Measurements from ENCODE around the gene PDX1. TPM values are rescaled to one million over a fixed set of nuclear protein-coding genes. Genes with fewer than 3 reads are reported as not detected.

PDX1 gene
- total RNA-seq, 1 experiment from 2014 or later: not detected

GRCh38 chr13:27952876-27953675 lies 33.3 kb downstream of the PDX1 start:
- Histone ChIP-seq H3F3A (ENCODE audit: insufficient read depth, low read depth) (peaks cover 19% of the 10 kb centered on the region; the same call in 1 of the 2 replicates), H4K20me1 (ENCODE audit: insufficient read depth) (no peaks in the 10 kb centered on the region; the same call in 1 of the 2 replicates), H3K9me3 (ENCODE audit: insufficient read depth, low read depth) (no peaks in the 10 kb centered on the region), H3K4me3 (no peak overlapping the region), H3K79me2 (ENCODE audit: low read depth) (no peaks in the 10 kb centered on the region), H3K4me1 (replicated peaks; ENCODE audit: insufficient read depth) (peaks cover 33% of the 10 kb centered on the region), H3K27me3 (ENCODE audit: insufficient read depth, low read depth) (no peaks in the 10 kb centered on the region), H3K9me2 (ENCODE audit: insufficient read depth) (no peaks in the 10 kb centered on the region), H2AFZ (peak overlapping the region; percentile 70), H3K36me3 (ENCODE audit: low read depth) (no peaks in the 10 kb centered on the region), H3K27ac (peak overlapping the region; percentile 66), H3K4me2 (peak overlapping the region; percentile 60)
- no peak for DNase-seq
- ChIA-PET POLR2A (ENCODE audit: unreplicated experiment) (no interaction called here), CTCF (no interaction called here)
- intact Hi-C loops (cut with micrococcal nuclease; ENCODE audit: unreplicated experiment): no loop called here
- no peak for TF ChIP-seq CTCF (conservative IDR thresholded peaks at IDR 0.05)
- TF ChIP-seq EZH2 (IDR thresholded peaks at IDR 0.05; ENCODE audit: low read depth): no peak
- no TSS peak for BruUV-seq (replicated peaks)

- ChIA-PET CTCF (no interaction called here), POLR2A (ENCODE audit: unreplicated experiment) (no interaction called here)
- H3K27me3 ChIP-seq (ENCODE audit: insufficient read depth, low read depth): no peaks in the 10 kb centered on the region
- peaks cover 19% of the 10 kb centered on the region; the same call in 1 of the 2 replicates for H3F3A ChIP-seq (ENCODE audit: insufficient read depth, low read depth)
- DNase-seq: peak in 1 of 2 experiments; percentile 6
- H3K9me2 ChIP-seq (ENCODE audit: insufficient read depth): no peaks in the 10 kb centered on the region
- H3K4me1 ChIP-seq (replicated peaks; ENCODE audit: insufficient read depth): peaks cover 40% of the 10 kb centered on the region
- peak overlapping the region; percentile 66; the same call in 1 of the 2 replicates for H3K27ac ChIP-seq
- H4K20me1 ChIP-seq (ENCODE audit: insufficient read depth): no peaks in the 10 kb centered on the region; the same call in 1 of the 2 replicates
- no peak overlapping the region for H3K4me2 ChIP-seq
- TF ChIP-seq CTCF (conservative IDR thresholded peaks at IDR 0.05) (no peak), EZH2 (IDR thresholded peaks at IDR 0.05; ENCODE audit: low read depth) (no peak)
- H2AFZ ChIP-seq: no peak overlapping the region; the same call in 1 of the 2 replicates
- intact Hi-C loops (cut with micrococcal nuclease; ENCODE audit: unreplicated experiment): no loop called here
- no peak overlapping the region for H3K4me3 ChIP-seq
- no TSS peak for BruUV-seq (replicated peaks)
- H3K79me2 ChIP-seq (ENCODE audit: low read depth): no peaks in the 10 kb centered on the region
- no peaks in the 10 kb centered on the region for H3K9me3 ChIP-seq (ENCODE audit: insufficient read depth, low read depth)
- H3K36me3 ChIP-seq (ENCODE audit: low read depth): no peaks in the 10 kb centered on the region
These were observed 34.0 kb downstream of the PDX1 start for GRCh38 chr13:27953676-27954405.

- intact Hi-C loops (cut with micrococcal nuclease; ENCODE audit: unreplicated experiment): no loop called here
- Histone ChIP-seq H4K20me1 (ENCODE audit: insufficient read depth) (no peaks in the 10 kb centered on the region; the same call in 1 of the 2 replicates), H3F3A (ENCODE audit: insufficient read depth, low read depth) (peaks cover 19% of the 10 kb centered on the region; the same call in 1 of the 2 replicates), H3K36me3 (ENCODE audit: low read depth) (no peaks in the 10 kb centered on the region), H3K4me2 (no peak overlapping the region), H3K27ac (no peak overlapping the region), H2AFZ (no peak overlapping the region), H3K4me1 (replicated peaks; ENCODE audit: insufficient read depth) (peaks cover 46% of the 10 kb centered on the region), H3K9me2 (ENCODE audit: insufficient read depth) (no peaks in the 10 kb centered on the region), H3K9me3 (ENCODE audit: insufficient read depth, low read depth) (no peaks in the 10 kb centered on the region), H3K4me3 (no peak overlapping the region), H3K27me3 (ENCODE audit: insufficient read depth, low read depth) (no peaks in the 10 kb centered on the region), H3K79me2 (ENCODE audit: low read depth) (no peaks in the 10 kb centered on the region)
- no peak for DNase-seq
- no TSS peak for BruUV-seq (replicated peaks)
- POLR2A ChIA-PET (ENCODE audit: unreplicated experiment): no interaction called here
- CTCF ChIA-PET: no interaction called here
- no peak for TF ChIP-seq EZH2 (IDR thresholded peaks at IDR 0.05; ENCODE audit: low read depth)
These were observed 34.6 kb downstream of the PDX1 start for GRCh38 chr13:27954406-27954851.
